Brain pericyte (primary cell): Measurements from ENCODE around the gene S100A9.
"Not testable (repeated sequence)": the region's sequence is repeated elsewhere in the genome, so short reads cannot be mapped to it uniquely, and the experiment has no call there.

ENCODE experiments used
- DNase-seq: peaks from one replicate; pipeline ENCODE4 v3.0.0-alpha.2; 2012; ENCODE audit warnings: low read depth, low spot score

Gene S100A9

GRCh38 chr1:153405825-153406599, 48.4 kb downstream of the S100A9 start:
- not testable (repeated sequence) for DNase-seq

DNA sequence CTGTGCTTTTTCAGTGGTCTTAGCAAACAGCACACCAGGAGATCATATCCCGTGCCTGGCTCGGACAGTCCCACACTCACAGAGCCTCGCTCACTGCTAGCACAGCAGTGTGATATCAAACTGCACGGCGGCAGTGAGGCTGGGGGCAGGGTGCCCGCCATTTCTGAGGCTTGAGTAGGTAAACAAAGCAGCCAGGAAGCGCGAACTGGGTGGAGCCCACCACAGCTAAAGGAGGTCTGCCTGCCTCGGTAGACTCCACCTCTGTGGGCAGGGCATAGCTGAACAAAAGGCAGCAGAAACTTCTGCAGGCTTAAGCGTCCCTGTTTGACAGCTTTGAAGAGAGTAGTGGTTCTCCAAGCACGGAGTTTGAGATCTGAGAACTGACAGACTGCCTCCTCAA, 49.6 kb downstream of the S100A9 start:
- DNase-seq: not testable (repeated sequence)
